IPS DF 4.7 (cell line): ENCODE measurements around the gene OR5C1.
A peak's percentile ranks its signal among the peaks of the same experiment; 100 is the strongest.
"Not testable (repeated sequence)": the region's sequence is repeated elsewhere in the genome, so short reads cannot be mapped to it uniquely, and the experiment has no call there.

ENCODE experiments used
- DNase-seq: peaks from one replicate; pipeline ENCODE4 v3.0.0-alpha.2; 2013; ENCODE audit warnings: low spot score; ENCODE audit errors: extremely low read depth

OR5C1 gene

GRCh38 chr9:122810306-122810946 lies 21.7 kb downstream of the OR5C1 start:
- peak; percentile 66 for DNase-seq

- no peak for DNase-seq
Observed at GRCh38 chr9:122812736-122813135, 24.0 kb downstream of the OR5C1 start.

GRCh38 chr9:122814545-122814944 lies 25.8 kb downstream of the OR5C1 start:
- DNase-seq = no peak

GRCh38 chr9:122815544-122815943 lies 26.8 kb downstream of the OR5C1 start:
- DNase-seq = no peak

- no peak for DNase-seq
Observed at GRCh38 chr9:122816163-122816867, 27.6 kb downstream of the OR5C1 start.

- no peak for DNase-seq
Observed at GRCh38 chr9:122819326-122819725, 30.6 kb downstream of the OR5C1 start.

- no peak for DNase-seq
Observed at GRCh38 chr9:122819791-122820489, 31.2 kb downstream of the OR5C1 start.

- no peak for DNase-seq
Observed at GRCh38 chr9:122820490-122820845, 31.7 kb downstream of the OR5C1 start.

- no peak for DNase-seq
Observed at GRCh38 chr9:122821278-122821943, 32.7 kb downstream of the OR5C1 start.

- DNase-seq = no peak
Observed at GRCh38 chr9:122822056-122822455, 33.3 kb downstream of the OR5C1 start.

GRCh38 chr9:122822938-122823337 lies 34.2 kb downstream of the OR5C1 start:
- DNase-seq = no peak

GRCh38 chr9:122827761-122828093 lies 39.0 kb downstream of the OR5C1 start:
- DNase-seq = no peak

- not testable (repeated sequence) for DNase-seq
Observed at GRCh38 chr9:122828965-122829284, 40.2 kb downstream of the OR5C1 start.

- DNase-seq = no peak
Observed at GRCh38 chr9:122832194-122832593, 43.5 kb downstream of the OR5C1 start.

GRCh38 chr9:122835313-122835731 lies 46.6 kb downstream of the OR5C1 start:
- DNase-seq = no peak

GRCh38 chr9:122837266-122837850 lies 48.6 kb downstream of the OR5C1 start:
- DNase-seq = no peak

GRCh38 chr9:122838441-122838840 lies 49.7 kb downstream of the OR5C1 start:
- not testable (repeated sequence) for DNase-seq
